ENCODE measurements around the gene SKIC8. TPM values are rescaled to one million over a fixed set of nuclear protein-coding genes. Genes with fewer than 3 reads are reported as not detected.

The SKIC8 gene
- 79.5 TPM for total RNA-seq

DNA sequence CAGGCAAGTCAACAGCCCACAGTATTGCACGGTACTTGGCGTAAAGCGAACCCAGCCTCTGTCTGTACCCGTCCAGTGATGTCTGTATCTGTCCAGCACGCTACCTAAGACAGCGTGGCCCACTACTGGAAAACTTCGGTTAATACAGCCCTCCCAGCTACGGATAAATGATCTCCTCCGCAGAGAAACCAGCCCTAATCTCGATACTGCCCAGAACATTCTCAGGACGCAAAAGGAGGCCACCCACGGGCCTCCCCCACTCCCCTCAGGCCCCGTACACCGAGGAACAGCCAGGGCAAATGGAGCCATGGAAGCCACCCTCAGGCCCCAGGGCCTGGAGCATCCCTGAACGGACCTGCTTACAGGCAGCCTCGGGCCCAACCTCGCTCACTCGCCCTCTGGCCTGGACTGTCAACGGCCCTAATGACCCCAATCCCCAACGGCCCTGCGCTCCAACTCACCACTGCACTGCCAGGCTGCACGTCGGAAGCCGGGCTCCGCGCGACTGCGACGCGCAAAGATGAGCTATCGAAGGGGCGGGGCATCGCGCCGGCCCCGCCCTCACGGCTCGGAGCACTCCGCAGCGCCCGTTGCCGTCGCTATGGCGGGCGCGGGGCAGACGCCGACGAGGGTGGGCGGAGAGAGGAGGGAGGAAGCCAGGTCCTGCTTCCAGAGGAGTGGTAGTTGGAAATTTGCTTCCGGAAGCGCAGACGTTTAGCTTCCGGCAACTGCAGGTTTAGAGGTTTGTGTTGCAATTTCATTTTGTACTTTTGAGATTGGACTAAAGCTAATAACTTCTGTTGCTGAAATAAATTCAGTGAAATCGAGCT is at the start of gene SKIC8:
SKIC8 (minus strand) TSS at position 509 of the 830 bp plus-strand sequence. CDS start 3,923 bp downstream, outside the sequence.

DNA sequence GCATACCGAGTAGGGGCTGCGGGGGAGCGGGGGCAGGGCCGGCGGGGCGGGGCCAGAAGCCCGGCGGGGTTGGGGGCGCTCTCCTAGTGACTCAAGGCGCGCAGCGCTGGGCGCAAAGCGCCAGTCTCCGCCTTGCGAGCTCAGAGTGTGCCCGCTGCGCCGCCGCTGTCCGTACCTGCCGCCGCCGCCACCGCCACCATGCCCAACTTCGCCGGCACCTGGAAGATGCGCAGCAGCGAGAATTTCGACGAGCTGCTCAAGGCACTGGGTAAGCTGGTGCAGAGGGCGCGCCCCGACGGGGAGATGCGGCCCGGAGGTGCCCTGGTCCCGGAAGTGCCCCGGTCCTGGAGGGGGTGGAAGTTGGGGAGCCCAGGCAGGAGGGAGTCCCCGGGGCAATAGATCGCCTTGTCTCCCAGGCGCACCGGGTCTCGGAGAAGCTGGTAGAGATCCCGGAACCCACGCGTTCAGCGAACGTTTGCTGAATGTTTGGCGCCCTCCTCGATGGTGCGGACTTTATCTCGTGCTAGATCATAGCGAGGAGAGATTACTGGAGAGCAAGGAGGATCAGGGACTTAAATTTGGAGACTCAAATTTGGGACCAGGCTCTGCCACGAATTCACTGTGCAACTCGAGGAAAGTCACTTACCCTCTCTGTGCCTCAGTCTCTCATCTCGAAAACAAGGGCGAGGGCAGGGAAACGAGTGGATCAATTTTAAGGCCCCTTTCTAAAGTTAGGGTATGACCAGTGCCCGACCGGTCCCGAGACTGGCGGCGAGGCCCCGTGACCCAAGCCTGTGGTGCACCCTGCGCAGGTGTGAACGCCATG is 41.0 kb upstream of the SKIC8 start, which contains the start of gene CRABP1:
CRABP1 (plus strand) TSS at position 123 of the 826 bp plus-strand sequence; CDS start at position 199, 76 bp downstream.

GRCh38 chr15:78264304-78265136 is 34.9 kb downstream of the SKIC8 start, which contains the start of gene DNAJA4:
Gene DNAJA4, plus strand, starts transcription at chr15:78264562. Its CDS starts 202 bp downstream, at chr15:78264764.

GRCh38 chr15:78234515-78235040 is 64.8 kb downstream of the SKIC8 start, which contains the start of gene ACSBG1:
Gene ACSBG1, minus strand, starts transcription at chr15:78234565. Its CDS starts 64 bp downstream, at chr15:78234501.

Small RNA genes within 50 kb of the gene (small RNA-seq; reads per million reads assigned to genes)
- gene AC090607.5 (ENCODE audit: low replicate concordance) = not detected

Other genes with a start within 250 kb of the SKIC8 start
- gene TBC1D2B, start 221.9 kb downstream of the SKIC8 start, total RNA-seq = 22.8 TPM
- gene SH2D7, start 207.0 kb downstream of the SKIC8 start, total RNA-seq = not detected
- 18.8 TPM for gene CIB2, start 168.2 kb downstream of the SKIC8 start, total RNA-seq
- 45.4 TPM for gene IDH3A, start 150.2 kb downstream of the SKIC8 start, total RNA-seq
- 4.1 TPM for gene ACSBG1, start 65.0 kb downstream of the SKIC8 start, total RNA-seq
- gene DNAJA4, start 35.0 kb downstream of the SKIC8 start, total RNA-seq = 50.1 TPM
- 5.3 TPM for gene CRABP1, start 40.7 kb upstream of the SKIC8 start, total RNA-seq
- 92.6 TPM for gene IREB2, start 138.6 kb upstream of the SKIC8 start, total RNA-seq
- gene HYKK, start 208.0 kb upstream of the SKIC8 start, total RNA-seq = 1.3 TPM
- gene PSMA4, start 240.8 kb upstream of the SKIC8 start, total RNA-seq = 109 TPM

All from parietal lobe (tissue), 2 donors.